K562 (cell line): Measurements from ENCODE around the gene CNOT4. TPM values are rescaled to one million over a fixed set of nuclear protein-coding genes. Genes with fewer than 3 reads are reported as not detected.

Experiments
- ARID3A ChIP-seq: IDR thresholded peaks from 2 replicates; pipeline ENCODE4 v1.6.1; 2012; ENCODE audit warnings: low read depth, low read length, improper control_type of control experiment, borderline replicate concordance
- ATF1 ChIP-seq, 2 experiments: fragments of 450-650 bp in 1 of 2; IDR thresholded peaks; 2 replicates each; pipeline ENCODE4 v1.6.1; 2016; ENCODE audit warnings: missing compliant biosample characterization in 1 of 2, missing genetic modification characterization in 1 of 2
- ATF2 ChIP-seq: sonication (generic); formaldehyde crosslinking; IDR thresholded peaks from 2 replicates; pipeline ENCODE4 v1.8.1; 2022; ENCODE audit warnings: missing genetic modification reagents
- BRF2 ChIP-seq: IDR thresholded peaks from 3 replicates; pipeline ENCODE4 v1.6.1; 2011; ENCODE audit warnings: borderline replicate concordance, mild to moderate bottlenecking; ENCODE audit not compliant: insufficient read length, insufficient read depth
- CCAR2 ChIP-seq: fragments of 200-400 bp; formaldehyde crosslinking; IDR thresholded peaks from 2 replicates; pipeline ENCODE4 v1.6.1; 2017; ENCODE audit warnings: mild to moderate bottlenecking, low read depth, low read length
- COPS2 ChIP-seq: fragments of 450-650 bp; conservative IDR thresholded peaks from 2 replicates; pipeline ENCODE4 v1.6.1; 2016; ENCODE audit warnings: mild to moderate bottlenecking, moderate library complexity
- GATA2 ChIP-seq: sonication (generic); formaldehyde crosslinking; IDR thresholded peaks from 2 replicates; pipeline ENCODE4 v1.4.0; 2020; ENCODE audit warnings: mild to moderate bottlenecking, missing genetic modification reagents
- KAT7 ChIP-seq: sonication (generic); formaldehyde crosslinking; IDR thresholded peaks from 2 replicates; pipeline ENCODE4 v1.8.0; 2022; ENCODE audit warnings: missing genetic modification reagents, mild to moderate bottlenecking, borderline replicate concordance
- KDM5B ChIP-seq: fragments of 200-600 bp; sonication (generic); IDR thresholded peaks from 2 replicates; pipeline ENCODE4 v1.6.1; 2012; ENCODE audit warnings: low read depth, mild to moderate bottlenecking, moderate library complexity, low read length, control low read depth, inconsistent platforms; ENCODE audit not compliant: insufficient replicate concordance
- KLF6 ChIP-seq: fragments of 250-450 bp; sonication (Bioruptor Pico); IDR thresholded peaks from 2 replicates; pipeline ENCODE4 v1.4.0; 2020; ENCODE audit warnings: mild to moderate bottlenecking, moderate library complexity, borderline replicate concordance
- RBM22 ChIP-seq: fragments of 200-400 bp; formaldehyde crosslinking; IDR thresholded peaks from 2 replicates; pipeline ENCODE4 v1.6.1; 2018; ENCODE audit warnings: low read length, low read depth; ENCODE audit not compliant: poor library complexity, severe bottlenecking
- RBM25 ChIP-seq: fragments of 200-400 bp; formaldehyde crosslinking; IDR thresholded peaks from 2 replicates; pipeline ENCODE4 v1.6.1; 2018; ENCODE audit warnings: low read length, low read depth, moderate library complexity; ENCODE audit not compliant: severe bottlenecking
- SMARCE1 ChIP-seq: fragments of 450-650 bp; IDR thresholded peaks from 2 replicates; pipeline ENCODE4 v1.7.1; 2016; ENCODE audit warnings: mild to moderate bottlenecking
- SREBF2 ChIP-seq: sonication (generic); formaldehyde crosslinking; IDR thresholded peaks from 2 replicates; pipeline ENCODE4 v1.4.0; 2020; ENCODE audit warnings: mild to moderate bottlenecking, missing genetic modification reagents
- STAT5B ChIP-seq: fragments of 250-450 bp; sonication (Bioruptor Pico); IDR thresholded peaks from 2 replicates; pipeline ENCODE4 v1.8.0; 2021; ENCODE audit warnings: mild to moderate bottlenecking, inconsistent platforms
- TCF3 ChIP-seq: sonication (generic); formaldehyde crosslinking; IDR thresholded peaks from 2 replicates; pipeline ENCODE4 v1.4.0; 2020; ENCODE audit warnings: mild to moderate bottlenecking, missing genetic modification reagents
- TCF7 ChIP-seq: sonication (generic); IDR thresholded peaks from 2 replicates; pipeline ENCODE4 v1.6.1; 2016; ENCODE audit warnings: antibody characterized with exemption, borderline replicate concordance
- TEAD2 ChIP-seq: fragments of 450-650 bp; IDR thresholded peaks from 2 replicates; pipeline ENCODE4 v1.6.1; 2016; ENCODE audit warnings: missing genetic modification characterization, control low read depth, missing compliant biosample characterization
- ZFP36 ChIP-seq: fragments of 150-350 bp; IDR thresholded peaks from 2 replicates; pipeline ENCODE4 v1.6.1; 2018; ENCODE audit warnings: low read length, low read depth; ENCODE audit not compliant: partially characterized antibody
- ZFP91 ChIP-seq: sonication (generic); formaldehyde crosslinking; IDR thresholded peaks from 2 replicates; pipeline ENCODE4 v1.8.0; 2022; ENCODE audit warnings: mild to moderate bottlenecking, missing genetic modification reagents
- ZKSCAN8 ChIP-seq: fragments of 200-800 bp; sonication (Bioruptor generic); IDR thresholded peaks from 2 replicates; pipeline ENCODE4 v1.6.1; 2016; ENCODE audit warnings: missing genetic modification characterization, missing compliant biosample characterization
- ZNF57 ChIP-seq: fragments of 450-650 bp; formaldehyde crosslinking; IDR thresholded peaks from 2 replicates; pipeline ENCODE4 v1.4.0; 2020; ENCODE audit warnings: mild to moderate bottlenecking, moderate library complexity
- polyA plus RNA-seq, 8 experiments: library from polyadenylated mRNA; depleted of rRNA in 4 of 8; stranded (reverse) in 5 of 8; unstranded in 3 of 8; fragments of >200 nt; fragmentation: Nextera tagmentation in 2 of 8; fragmentation: Illumina TruSeq in 1 of 8; extraction: Ambion mirVana in 2 of 8; extraction: Trizol in 1 of 8; gene quantifications; 2 replicates each; pipeline versions ENCODE4 v1.2.1 to v1.2.3, GENCODE V29; 2011 to 2014; ENCODE audit warnings: inconsistent platforms in 1 of 8, missing spikeins in 1 of 8
- total RNA-seq, 7 experiments: library from RNA; depleted of rRNA in 6 of 7; stranded (reverse); fragments of >200 nt in 6 of 7; fragmentation: Illumina TruSeq in 2 of 7; extraction: Trizol in 2 of 7; gene quantifications; 2 replicates each; pipeline versions ENCODE4 v1.2.1 to v1.2.3, GENCODE V29; 2011 to 2021; ENCODE audit warnings: low replicate concordance in 1 of 7
- TF ChIP-seq, protein P1 (sequence below): fragments of 450-650 bp; IDR thresholded peaks from 2 replicates; pipeline ENCODE4 v1.6.1; 2016; ENCODE audit warnings: antibody characterized with exemption

Gene CNOT4
- total and polyA plus RNA-seq, 9 of the 15 experiments (the other 6 are each of a cell fraction or from before 2014, with no cell fraction given) = 8.6 to 24.1 (median 15.4) TPM

- TF ChIP-seq RBM22 (no peak), COPS2 (no peak), ZNF57 (no peak), SREBF2 (no peak), TEAD2 (tag) (no peak), KLF6 (no peak), ATF2 (CRISPR knock-in tag) (no peak), SMARCE1 (peak; percentile 87), BRF2 (no peak), ZFP91 (CRISPR knock-in tag) (no peak), KDM5B (no peak), ATF1 (CRISPR knock-in tag; IDR thresholded peaks at IDR 0.05) (no peak), ATF1 (tag; IDR thresholded peaks at IDR 0.05) (no peak), STAT5B (CRISPR knock-in tag) (no peak), TCF7 (no peak), ARID3A (no peak), CCAR2 (no peak), GATA2 (CRISPR knock-in tag) (peak; percentile 56; the same call in 1 of the 2 replicates), TCF3 (peak; percentile 39), ZKSCAN8 (CRISPR knock-in tag) (no peak), RBM25 (no peak), ZFP36 (no peak), KAT7 (CRISPR knock-in tag) (no peak)
- TF ChIP-seq, protein P1, sequence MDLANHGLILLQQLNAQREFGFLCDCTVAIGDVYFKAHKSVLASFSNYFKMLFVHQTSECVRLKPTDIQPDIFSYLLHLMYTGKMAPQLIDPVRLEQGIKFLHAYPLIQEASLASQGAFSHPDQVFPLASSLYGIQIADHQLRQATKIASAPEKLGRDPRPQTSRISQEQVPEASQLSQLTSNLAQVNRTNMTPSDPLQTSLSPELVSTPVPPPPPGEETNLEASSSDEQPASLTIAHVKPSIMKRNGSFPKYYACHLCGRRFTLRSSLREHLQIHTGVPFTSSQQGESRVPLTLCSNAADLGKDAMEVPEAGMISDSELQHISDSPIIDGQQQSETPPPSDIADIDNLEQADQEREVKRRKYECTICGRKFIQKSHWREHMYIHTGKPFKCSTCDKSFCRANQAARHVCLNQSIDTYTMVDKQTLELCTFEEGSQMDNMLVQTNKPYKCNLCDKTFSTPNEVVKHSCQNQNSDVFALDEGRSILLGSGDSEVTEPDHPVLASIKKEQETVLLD = no peak
These were observed 19.1 kb downstream of the CNOT4 start (continued) for GRCh38 chr7:135490783-135491182.
